SH-SY5Y (cell line): ENCODE data around the gene MFAP3L.

Source experiments
- GATA2 ChIP-seq: IDR thresholded peaks from 2 replicates; pipeline ENCODE4 v1.6.1; 2011; ENCODE audit warnings: mild to moderate bottlenecking, low read depth, low read length
- GATA3 ChIP-seq: IDR thresholded peaks from 2 replicates; pipeline ENCODE4 v1.6.1; 2011; ENCODE audit warnings: low read depth, mild to moderate bottlenecking, low read length, moderate library complexity

MFAP3L gene

DNA sequence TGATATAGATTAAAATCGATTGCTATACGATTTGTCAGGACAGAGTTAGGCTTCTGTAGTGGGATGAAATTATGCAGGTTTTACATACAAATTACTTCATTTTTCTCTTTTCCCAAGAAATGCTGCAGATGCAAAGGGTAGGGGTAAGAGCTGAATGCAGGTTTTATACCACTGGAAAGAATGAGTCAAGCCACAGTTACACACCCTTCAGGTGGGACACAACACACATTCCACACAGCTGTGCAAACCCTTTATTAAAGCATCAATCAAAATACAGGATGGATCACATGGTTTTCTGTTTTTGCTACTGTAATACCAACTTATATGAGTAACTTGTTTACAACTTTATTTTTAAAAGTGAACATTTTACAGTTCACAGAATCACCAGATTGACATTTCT lies 39.8 kb downstream of the MFAP3L start:
- TF ChIP-seq GATA3: no peak
- TF ChIP-seq GATA2: no peak

DNA sequence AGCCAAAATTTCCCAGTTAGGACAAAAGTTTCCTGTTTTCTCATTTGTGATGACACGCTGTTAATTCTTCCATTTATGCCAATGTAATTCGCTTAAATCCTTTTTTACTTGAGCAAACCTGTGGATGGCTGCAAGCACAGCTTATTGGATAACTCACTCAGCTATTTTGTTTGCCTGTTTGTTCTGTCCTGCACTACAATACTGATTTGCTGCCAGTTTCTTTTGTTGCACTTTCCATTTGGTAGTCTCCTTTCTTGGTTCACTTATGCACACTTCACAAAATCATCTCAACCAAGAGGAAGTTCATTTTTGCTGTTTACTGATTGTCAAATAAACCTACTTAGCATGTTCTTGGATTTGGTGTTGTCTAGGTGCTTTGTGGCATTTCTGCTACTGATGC lies 40.3 kb downstream of the MFAP3L start:
- no peak for TF ChIP-seq GATA3
- TF ChIP-seq GATA2: no peak

DNA sequence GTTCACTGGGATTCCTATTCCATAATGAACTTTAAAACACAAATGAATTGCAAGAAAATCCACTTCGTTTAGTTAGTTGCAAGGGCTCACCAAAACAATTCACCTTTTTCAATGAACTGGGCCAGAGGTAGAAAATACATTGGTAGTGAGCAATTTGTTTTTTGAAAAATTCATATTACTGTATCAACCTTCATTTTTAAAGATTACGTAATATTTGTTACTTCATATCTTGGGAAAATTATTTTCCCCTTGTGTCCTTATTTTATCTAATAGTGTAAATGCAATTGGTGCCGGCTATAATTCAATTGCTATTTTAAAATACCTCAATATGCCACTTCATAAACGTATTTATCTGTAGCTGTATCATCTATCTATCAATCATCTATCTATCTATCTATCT lies 41.5 kb downstream of the MFAP3L start:
- TF ChIP-seq GATA2: no peak

DNA sequence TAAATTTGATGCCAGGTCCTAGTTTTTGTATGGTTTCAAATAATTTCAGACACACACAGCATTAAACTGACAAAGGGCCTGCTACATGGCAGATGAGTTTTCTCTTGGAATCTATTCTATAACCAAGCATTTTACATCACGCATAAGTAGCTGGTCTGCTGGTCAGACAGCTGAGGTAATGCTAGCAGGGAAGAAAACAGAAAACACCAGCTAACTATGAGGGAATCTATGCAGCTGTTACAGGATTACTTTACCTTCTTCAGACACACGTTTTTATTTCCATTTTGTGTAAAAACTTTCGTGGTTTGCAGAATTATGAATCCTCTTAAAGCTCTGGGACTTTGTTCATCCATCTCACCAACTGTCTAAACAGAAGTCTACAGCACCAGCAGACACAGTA lies 42.0 kb downstream of the MFAP3L start:
- TF ChIP-seq GATA3: no peak
- TF ChIP-seq GATA2: no peak

DNA sequence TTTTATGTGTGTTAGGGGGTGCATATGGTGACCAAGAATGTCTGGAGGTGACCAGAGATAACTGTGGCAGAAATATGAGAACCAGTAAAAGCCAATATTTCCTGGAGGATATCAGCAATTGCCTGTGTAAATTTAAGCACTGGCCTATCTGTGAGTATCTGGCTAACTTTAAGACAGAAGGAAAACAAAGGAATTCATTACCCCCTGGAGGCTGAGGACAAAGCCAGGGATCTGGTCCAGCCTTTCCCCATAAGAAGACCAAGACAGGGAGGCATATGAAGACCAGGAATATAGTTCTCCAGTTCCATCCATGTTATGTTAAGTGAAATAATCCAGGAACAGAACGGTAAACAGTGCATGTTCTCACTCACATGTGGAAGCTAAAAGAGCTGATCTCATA lies 49.2 kb downstream of the MFAP3L start:
- no peak for TF ChIP-seq GATA3
- no peak for TF ChIP-seq GATA2

DNA sequence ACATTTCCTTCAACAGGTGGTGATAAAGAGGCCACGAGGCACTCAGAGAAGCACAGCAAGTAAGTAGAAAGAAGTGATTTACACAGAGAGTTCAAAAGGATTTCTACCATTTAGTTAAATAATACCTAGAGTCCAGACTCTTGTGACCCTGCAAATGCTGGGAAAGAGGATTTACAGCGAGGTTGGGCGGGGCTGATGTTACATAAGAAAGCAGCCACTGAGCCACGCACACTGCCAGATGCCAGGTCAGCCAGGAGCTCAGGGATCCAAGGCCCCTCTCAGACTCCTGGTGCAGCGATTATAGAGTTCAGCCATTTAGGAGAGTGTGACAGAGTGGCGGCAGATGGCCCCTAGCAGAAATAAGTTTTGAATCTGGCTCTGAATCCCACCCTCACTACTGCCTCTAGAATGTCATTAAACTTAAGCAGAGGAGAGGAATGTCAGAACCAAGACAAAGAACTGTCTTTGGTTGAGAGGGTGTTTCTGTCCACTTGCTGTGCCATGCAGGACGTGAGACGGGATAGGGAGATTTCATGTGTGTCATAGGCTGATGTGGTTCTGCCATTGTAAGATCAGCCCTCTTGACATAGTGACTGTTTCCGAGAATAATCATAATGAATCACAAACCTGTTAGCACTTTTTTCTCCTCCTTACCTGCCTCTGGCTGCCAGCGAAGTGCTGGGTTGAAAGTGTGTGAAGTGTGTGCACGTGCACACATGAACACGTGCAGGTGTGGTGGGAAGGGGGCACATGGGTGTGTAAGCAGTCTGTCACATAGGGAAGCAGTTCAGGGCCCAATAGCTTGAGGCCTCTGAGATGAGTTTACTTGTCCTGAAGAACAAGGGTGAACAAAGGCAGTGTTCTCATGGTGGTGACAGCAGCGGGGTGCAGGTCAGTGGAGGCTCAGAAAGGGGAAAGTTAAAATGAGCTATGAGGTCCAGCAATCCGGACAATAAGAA lies 50.1 kb downstream of the MFAP3L start:
- TF ChIP-seq GATA3 (no peak), GATA2 (no peak)

DNA sequence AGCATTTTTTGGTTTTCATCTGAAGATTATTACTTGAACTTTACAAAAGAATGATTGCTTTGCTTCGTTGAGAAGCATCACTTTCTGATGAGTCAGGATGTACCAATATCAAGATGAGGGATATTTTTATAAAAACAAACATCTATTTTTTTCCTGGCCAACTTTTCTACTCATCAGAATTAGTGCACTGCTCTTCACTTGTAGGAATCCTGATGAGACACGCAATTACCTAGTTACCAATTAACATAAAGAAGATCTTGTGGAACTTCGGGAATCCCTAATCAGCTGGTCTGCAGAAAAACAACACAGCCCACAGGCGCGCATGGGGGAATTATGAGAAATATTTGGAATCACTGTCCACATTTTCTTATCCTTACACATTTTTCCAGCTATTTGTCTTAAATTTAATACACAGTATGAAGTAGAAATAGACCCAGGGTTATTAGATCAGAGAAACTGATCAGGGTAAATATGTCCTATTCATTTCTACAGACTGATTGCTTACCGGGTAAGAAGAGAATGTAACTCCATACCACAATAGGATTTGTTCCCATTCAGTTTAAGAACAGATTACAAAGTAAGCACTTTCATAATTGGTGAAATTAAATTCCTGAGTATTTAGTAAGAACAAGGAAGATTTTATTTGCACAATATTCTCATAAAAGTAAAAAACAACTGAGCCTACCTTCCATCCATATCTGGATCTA lies 50.9 kb downstream of the MFAP3L start:
- TF ChIP-seq GATA2 (no peak), GATA3 (no peak)

DNA sequence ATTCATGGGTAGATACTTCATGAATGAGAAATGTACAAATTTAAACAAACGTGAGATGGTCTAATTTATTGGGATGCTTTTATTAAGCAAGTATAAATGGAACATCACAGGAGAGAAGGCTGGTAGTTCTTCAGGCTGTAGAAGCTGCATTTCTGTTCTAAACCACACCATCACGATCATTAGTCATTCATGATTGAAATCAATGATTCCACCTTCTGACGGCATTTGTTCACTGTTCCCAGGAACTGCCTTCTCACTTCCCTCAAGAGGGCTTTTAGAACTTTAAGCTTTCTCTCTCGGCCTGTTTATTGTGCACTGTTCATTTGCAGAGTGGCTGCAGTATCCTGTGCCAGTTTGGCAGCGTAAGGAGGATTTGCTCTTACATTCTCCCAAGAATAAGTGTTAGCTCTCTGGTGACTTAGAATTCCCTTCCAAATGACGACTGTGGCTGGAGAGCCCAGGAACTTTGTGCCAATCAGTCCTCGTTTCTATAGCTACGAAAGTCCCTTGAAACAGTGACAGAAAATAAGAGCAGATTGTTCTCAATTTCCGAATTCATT lies 54.7 kb downstream of the MFAP3L start:
- TF ChIP-seq GATA3 (no peak), GATA2 (no peak)

DNA sequence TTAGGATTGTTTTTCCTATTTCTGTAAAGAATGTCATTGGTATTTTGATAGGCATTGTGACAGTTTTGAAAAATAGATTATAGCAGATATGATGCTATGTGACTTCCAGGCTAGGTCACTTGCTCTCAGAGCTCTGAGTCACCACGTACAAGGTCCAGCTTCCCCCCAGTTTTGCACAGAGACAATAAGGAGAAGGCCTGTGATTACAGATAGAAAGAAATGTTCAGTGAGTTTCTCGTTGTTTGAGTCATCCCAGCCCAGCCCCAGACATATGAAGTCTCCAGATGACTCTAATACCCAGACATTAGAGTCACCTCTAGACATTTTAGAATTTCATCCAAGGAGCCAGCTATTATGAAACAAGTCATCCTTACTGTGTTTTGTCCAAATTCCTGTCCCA lies 57.2 kb downstream of the MFAP3L start:
- TF ChIP-seq GATA2 (no peak), GATA3 (no peak)

DNA sequence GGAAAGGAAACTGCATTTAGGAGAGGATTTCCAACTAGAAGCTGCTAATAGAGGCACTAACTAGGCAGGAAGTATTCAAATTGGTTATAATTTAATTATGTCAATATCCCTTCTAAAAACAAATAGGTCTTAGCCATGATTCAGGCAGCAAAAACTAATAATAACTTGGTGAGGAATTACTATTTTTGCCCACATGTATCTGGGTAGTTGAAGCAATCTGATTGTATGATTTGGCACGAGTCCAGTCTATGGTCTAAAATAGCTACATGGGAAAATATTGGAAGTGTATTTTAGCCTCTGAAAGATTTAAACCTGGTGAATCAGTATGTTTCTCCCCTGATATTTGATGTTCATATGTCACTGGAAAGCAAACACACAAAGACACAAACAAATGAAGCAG lies 62.2 kb downstream of the MFAP3L start:
- TF ChIP-seq GATA3: no peak
- TF ChIP-seq GATA2: no peak

DNA sequence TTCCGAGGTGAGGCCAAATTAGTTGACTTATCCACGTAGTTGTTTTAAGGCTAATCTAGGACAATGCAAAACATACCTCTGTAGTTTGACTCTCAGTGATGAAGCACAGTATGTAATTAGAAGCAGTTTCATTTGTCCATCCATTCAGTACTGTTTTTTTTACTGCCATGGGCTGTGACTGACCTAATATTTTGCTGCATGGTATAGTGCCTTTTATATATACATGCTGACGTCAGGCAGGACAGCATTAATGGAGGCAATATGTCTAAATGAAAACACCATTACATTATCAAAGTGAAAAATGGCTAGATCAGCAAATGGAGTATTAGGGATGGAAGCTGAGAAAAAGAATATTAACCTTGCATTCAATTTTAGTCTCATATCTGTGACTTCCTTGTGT lies 66.9 kb downstream of the MFAP3L start:
- TF ChIP-seq GATA2: no peak
- no peak for TF ChIP-seq GATA3

DNA sequence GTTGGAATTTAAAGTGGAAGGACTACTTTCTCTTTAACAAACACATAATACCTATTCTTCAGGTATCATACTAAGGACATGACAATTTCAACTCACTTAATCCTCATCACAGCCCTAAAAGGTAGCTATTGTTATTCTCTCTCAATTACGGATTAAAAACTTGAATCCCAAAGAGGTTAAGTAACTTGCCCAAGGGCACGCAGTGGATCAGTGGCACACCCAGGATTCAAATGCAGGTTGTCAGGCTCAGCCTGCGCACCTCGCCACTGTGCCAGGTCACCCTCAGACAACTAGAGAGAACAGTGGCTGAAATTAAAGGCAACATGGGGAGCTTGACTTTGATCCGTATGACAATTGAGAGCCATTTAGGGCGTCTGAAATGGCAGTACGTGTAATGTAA lies 67.6 kb downstream of the MFAP3L start:
- TF ChIP-seq GATA2 (no peak), GATA3 (no peak)

DNA sequence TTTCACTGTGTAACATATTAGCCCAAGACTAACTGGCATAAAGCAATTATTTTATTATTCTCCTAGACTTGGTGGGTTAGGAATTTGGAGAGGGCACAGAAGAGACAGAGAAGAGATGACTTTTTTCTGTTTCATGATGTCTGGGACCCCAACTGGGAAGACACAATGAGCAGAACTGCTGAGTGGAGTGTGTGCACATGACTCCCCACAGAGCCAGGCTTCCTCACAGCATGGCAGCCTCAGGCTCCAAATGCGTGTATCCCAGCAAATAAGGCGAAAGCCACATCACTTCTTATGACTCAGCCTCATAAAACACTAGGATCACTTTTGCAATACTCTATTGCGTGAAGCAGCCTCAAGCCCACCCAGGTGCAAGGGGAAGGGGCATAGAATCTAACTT lies 68.4 kb downstream of the MFAP3L start:
- no peak for TF ChIP-seq GATA3
- TF ChIP-seq GATA2: no peak

DNA sequence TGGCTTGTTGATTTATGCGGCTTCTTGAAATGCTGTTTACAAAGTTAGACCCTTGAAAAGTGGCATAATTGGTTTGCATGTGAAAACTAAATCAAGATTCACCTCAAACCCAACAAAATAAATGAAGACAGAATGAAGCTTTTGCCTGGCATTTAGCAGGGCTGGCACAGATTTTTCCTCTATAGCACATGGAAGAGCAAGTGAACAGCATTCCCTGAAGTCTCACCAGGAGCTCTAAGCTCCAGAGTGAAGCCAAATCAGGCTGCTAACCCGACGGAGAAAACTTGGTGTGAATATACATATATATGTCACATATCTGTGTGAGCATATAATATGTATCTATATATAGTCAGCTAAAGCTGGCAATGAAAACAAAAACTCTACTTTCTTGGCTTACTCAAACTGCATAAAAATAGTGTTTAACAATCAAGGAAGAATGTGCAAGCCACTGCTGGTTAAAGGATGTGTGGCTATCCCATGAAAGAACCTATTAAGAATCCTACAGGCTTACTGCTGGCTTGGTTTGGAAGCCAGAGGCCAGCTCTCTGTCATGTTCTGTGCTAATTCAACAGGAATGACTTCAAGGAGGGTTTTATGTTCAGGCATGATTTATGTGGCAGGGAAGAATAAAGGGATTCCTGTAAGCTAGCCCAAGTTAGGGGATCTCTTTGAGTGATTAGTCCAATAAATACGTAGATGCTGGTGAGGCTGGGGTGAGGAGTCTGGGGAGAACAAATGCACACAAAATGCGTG lies 69.9 kb downstream of the MFAP3L start:
- no peak for TF ChIP-seq GATA2
- TF ChIP-seq GATA3: no peak
